Prostate gland (tissue), 2 donors: ENCODE results near the gene MRTFB. TPM values are rescaled to one million over a fixed set of nuclear protein-coding genes. Genes with fewer than 3 reads are reported as not detected.

Source experiments
- DNase-seq: peaks from one replicate; pipeline ENCODE4 v3.0.0-alpha.2; 2019; ENCODE audit warnings: low spot score
- H3K27ac ChIP-seq, 2 donors: fragments of 200-600 bp; sonication (generic); 2 replicates each; pipeline ENCODE4 v1.5.1; 2017 to 2019
- H3K27me3 ChIP-seq: fragments of 200-600 bp; sonication (generic); replicated peaks from 2 replicates; pipeline ENCODE4 v1.5.1; 2019; ENCODE audit not compliant: insufficient read depth
- H3K36me3 ChIP-seq, 2 donors: fragments of 200-600 bp; sonication (generic); 1 replicate in 1 of 2; 2 replicates in 1 of 2; pipeline versions ENCODE4 v1.5.1 to v1.8.1; 2017 to 2019
- H3K4me1 ChIP-seq: fragments of 200-600 bp; sonication (generic); replicated peaks from 2 replicates; pipeline ENCODE4 v1.5.1; 2019
- H3K4me3 ChIP-seq, 2 donors: fragments of 200-600 bp; sonication (generic); 2 replicates each; pipeline ENCODE4 v1.5.1; 2017 to 2019
- H3K9me3 ChIP-seq: fragments of 200-600 bp; sonication (generic); 2 replicates; pipeline ENCODE4 v1.5.1; 2017
- CTCF ChIP-seq, 4 experiments: fragments of 200-600 bp in 2 of 4; fragments of 450-650 bp in 2 of 4; sonication (generic) in 2 of 4; IDR thresholded peaks; 1 replicate in 3 of 4; 2 replicates in 1 of 4; pipeline ENCODE4 v1.5.1; 2016 to 2019; ENCODE audit warnings: antibody characterized with exemption in 4 of 4, mild to moderate bottlenecking in 2 of 4, moderate library complexity in 2 of 4
- POLR2A ChIP-seq: fragments of 450-650 bp; IDR thresholded peaks from one replicate; pipeline ENCODE4 v1.6.1; 2016; ENCODE audit warnings: antibody characterized with exemption, mild to moderate bottlenecking
- POLR2AphosphoS5 ChIP-seq: sonication (generic); formaldehyde crosslinking; IDR thresholded peaks from one replicate; pipeline ENCODE4 v1.6.1; 2017; ENCODE audit warnings: antibody characterized with exemption
- WGBS: methylation state at CpG from one replicate; pipeline ENCODE4 v1.1.5; 2018; 5-methylcytosine and 5-hydroxymethylcytosine counted together
- intact Hi-C: fragments of 100-400 bp; cut with DNase I; formaldehyde crosslinking; loops from one replicate; pipeline ENCODE4 v1.14.2; 2022
- total RNA-seq, 2 donors: library from RNA; depleted of rRNA; stranded (reverse); fragments of >200 nt; gene quantifications; one replicate each; pipeline ENCODE4 v1.1.0, GENCODE V29; 2016

Gene MRTFB
- total RNA-seq, 2 donors from 2014 or later: 46.5 to 102 TPM

- Histone ChIP-seq H3K9me3 (no peaks in the 10 kb centered on the region), H3K36me3 (no peaks in the 10 kb centered on the region), H3K4me3 (peak overlapping the region; percentile 87 to 91), H3K27me3 (no peaks in the 10 kb centered on the region), H3K27ac (peak overlapping the region; percentile 89 to 90), H3K4me1 (no peaks in the 10 kb centered on the region)
- TF ChIP-seq POLR2AphosphoS5: no peak
- no peak for TF ChIP-seq POLR2A
- no peak for TF ChIP-seq CTCF (IDR thresholded peaks at IDR 0.05)
- intact Hi-C loops: loop anchor here (5.0 to 10.0 kb wide), 2 partner anchors 121 to 147 kb away; partner anchors contain the start of gene ERCC4
- 2% methylated on average over 31 of the region's 32 CpGs for WGBS
- peak; percentile 19 for DNase-seq
Measured at GRCh38 chr16:14071576-14072271, 605 bp downstream of the MRTFB start.

GRCh38 chr16:14072360-14072759 lies 1.2 kb downstream of the MRTFB start:
- Histone ChIP-seq H3K4me1 (no peaks in the 10 kb centered on the region), H3K36me3 (no peaks in the 10 kb centered on the region), H3K4me3 (peak overlapping the region; percentile 87 to 91), H3K9me3 (no peaks in the 10 kb centered on the region), H3K27ac (peak overlapping the region; percentile 89 to 90), H3K27me3 (no peaks in the 10 kb centered on the region)
- no peak for DNase-seq
- intact Hi-C loops: loop anchor here (5.0 to 10.0 kb wide), 2 partner anchors 120 to 148 kb away; partner anchors contain the start of gene ERCC4
- WGBS: 81% methylated on average over 6 of the region's 6 CpGs
- no peak for TF ChIP-seq CTCF (IDR thresholded peaks at IDR 0.05)
- no peak for TF ChIP-seq POLR2AphosphoS5
- no peak for TF ChIP-seq POLR2A

- Histone ChIP-seq H3K27ac (no peak overlapping the region), H3K36me3 (no peaks in the 10 kb centered on the region), H3K4me1 (no peaks in the 10 kb centered on the region), H3K27me3 (no peaks in the 10 kb centered on the region), H3K9me3 (no peaks in the 10 kb centered on the region), H3K4me3 (no peak overlapping the region)
- DNase-seq: no peak
- 33% methylated on average over 1 of the region's 1 CpG for WGBS
- TF ChIP-seq POLR2A: no peak
- no peak for TF ChIP-seq CTCF (IDR thresholded peaks at IDR 0.05)
- TF ChIP-seq POLR2AphosphoS5: no peak
- intact Hi-C loops: loop anchor here (5.0 to 10.0 kb wide), 2 partner anchors 118 to 150 kb away; partner anchors contain the start of gene ERCC4
Measured at GRCh38 chr16:14074544-14074943, 3.4 kb downstream of the MRTFB start.

- H3K27me3 ChIP-seq: no peaks in the 10 kb centered on the region
- WGBS: 75% methylated on average over 2 of the region's 2 CpGs
- DNase-seq: no peak
- peaks cover 4% of the 10 kb centered on the region for H3K4me1 ChIP-seq
- no peak overlapping the region for H3K4me3 ChIP-seq
- H3K27ac ChIP-seq: no peak overlapping the region
- intact Hi-C loops: loop anchor here (10.0 kb wide), 1 partner anchor 153 kb away; the partner anchor contains the start of gene ERCC4
- TF ChIP-seq POLR2A (no peak), POLR2AphosphoS5 (no peak), CTCF (IDR thresholded peaks at IDR 0.05) (no peak)
- H3K9me3 ChIP-seq: no peaks in the 10 kb centered on the region
- no peaks in the 10 kb centered on the region for H3K36me3 ChIP-seq
Measured at GRCh38 chr16:14077918-14078317, 6.8 kb downstream of the MRTFB start.

GRCh38 chr16:14086477-14086876 lies 15.4 kb downstream of the MRTFB start:
- Histone ChIP-seq H3K27ac (no peak overlapping the region), H3K4me1 (peaks cover 8% of the 10 kb centered on the region), H3K4me3 (no peak overlapping the region), H3K27me3 (no peaks in the 10 kb centered on the region), H3K36me3 (no peaks in the 10 kb centered on the region), H3K9me3 (no peaks in the 10 kb centered on the region)
- no peak for DNase-seq
- no peak for TF ChIP-seq POLR2A
- TF ChIP-seq POLR2AphosphoS5: no peak
- TF ChIP-seq CTCF (IDR thresholded peaks at IDR 0.05): no peak
- WGBS: 53% methylated on average over 1 of the region's 1 CpG
- intact Hi-C loops: no loop called here
